Esophagus muscularis mucosa (tissue), 4 donors: Measurements from ENCODE around the gene DOCK4. TPM values are rescaled to one million over a fixed set of nuclear protein-coding genes. Genes with fewer than 3 reads are reported as not detected.

Experiments used
- DNase-seq: peaks from one replicate; pipeline ENCODE4 v3.0.0-alpha.2; 2017; ENCODE audit errors: extremely low spot score
- H3K27ac ChIP-seq, 4 donors: fragments of 200-600 bp; sonication (generic); replicated peaks in 1 of 4; 1 replicate in 3 of 4; 2 replicates in 1 of 4; pipeline ENCODE4 v1.5.1; 2016 to 2019; ENCODE audit warnings: mild to moderate bottlenecking in 1 of 4
- H3K27me3 ChIP-seq, 4 donors: fragments of 200-600 bp; sonication (generic); one replicate each; pipeline versions ENCODE4 v1.5.1 to v1.6.0; 2016 to 2019
- H3K36me3 ChIP-seq, 4 donors: fragments of 200-600 bp; sonication (generic); one replicate each; pipeline ENCODE4 v1.5.1; 2016 to 2019
- H3K4me1 ChIP-seq, 4 donors: fragments of 200-600 bp; sonication (generic); one replicate each; pipeline ENCODE4 v1.5.1; 2016 to 2019
- H3K4me3 ChIP-seq, 4 donors: fragments of 200-600 bp; sonication (generic); 1 replicate in 2 of 4; 2 replicates in 2 of 4; pipeline ENCODE4 v1.5.1; 2016 to 2019; ENCODE audit warnings: mild to moderate bottlenecking in 4 of 4, moderate library complexity in 1 of 4
- H3K9me3 ChIP-seq, 4 donors: fragments of 200-600 bp; sonication (generic); 1 replicate in 3 of 4; 2 replicates in 1 of 4; pipeline ENCODE4 v1.5.1; 2016 to 2019
- EP300 ChIP-seq: sonication (generic); formaldehyde crosslinking; IDR thresholded peaks from one replicate; pipeline ENCODE4 v1.6.1; 2017; ENCODE audit warnings: antibody characterized with exemption
- POLR2A ChIP-seq: fragments of 450-650 bp; IDR thresholded peaks from one replicate; pipeline ENCODE4 v1.6.1; 2017; ENCODE audit warnings: antibody characterized with exemption, moderate library complexity, mild to moderate bottlenecking, low read depth
- POLR2AphosphoS5 ChIP-seq, 2 donors: sonication (generic); formaldehyde crosslinking; IDR thresholded peaks; one replicate each; pipeline ENCODE4 v1.6.1; 2017; ENCODE audit warnings: antibody characterized with exemption in 2 of 2
- WGBS: methylation state at CpG from one replicate; pipeline ENCODE4 v1.1.5; 2018; 5-methylcytosine and 5-hydroxymethylcytosine counted together
- intact Hi-C: fragments of 100-400 bp; cut with DNase I; formaldehyde crosslinking; loops from one replicate; pipeline ENCODE4 v1.15.1; 2023
- total RNA-seq, 4 donors: library from RNA; depleted of rRNA; stranded (reverse); fragments of >200 nt; gene quantifications; one replicate each; pipeline versions ENCODE4 v1.1.0 to v1.2.1, GENCODE V29; 2016
- TF ChIP-seq, protein P1 (sequence below), 3 experiments: fragments of 200-600 bp in 2 of 3; fragments of 450-650 bp in 1 of 3; sonication (generic) in 2 of 3; IDR thresholded peaks; one replicate each; pipeline ENCODE4 v1.5.1; 2017 to 2019; ENCODE audit warnings: antibody characterized with exemption in 3 of 3, mild to moderate bottlenecking in 2 of 3, moderate library complexity in 1 of 3

The DOCK4 gene
- total RNA-seq, 4 donors from 2014 or later: 14.0 to 25.3 (median 18.8) TPM

DNA sequence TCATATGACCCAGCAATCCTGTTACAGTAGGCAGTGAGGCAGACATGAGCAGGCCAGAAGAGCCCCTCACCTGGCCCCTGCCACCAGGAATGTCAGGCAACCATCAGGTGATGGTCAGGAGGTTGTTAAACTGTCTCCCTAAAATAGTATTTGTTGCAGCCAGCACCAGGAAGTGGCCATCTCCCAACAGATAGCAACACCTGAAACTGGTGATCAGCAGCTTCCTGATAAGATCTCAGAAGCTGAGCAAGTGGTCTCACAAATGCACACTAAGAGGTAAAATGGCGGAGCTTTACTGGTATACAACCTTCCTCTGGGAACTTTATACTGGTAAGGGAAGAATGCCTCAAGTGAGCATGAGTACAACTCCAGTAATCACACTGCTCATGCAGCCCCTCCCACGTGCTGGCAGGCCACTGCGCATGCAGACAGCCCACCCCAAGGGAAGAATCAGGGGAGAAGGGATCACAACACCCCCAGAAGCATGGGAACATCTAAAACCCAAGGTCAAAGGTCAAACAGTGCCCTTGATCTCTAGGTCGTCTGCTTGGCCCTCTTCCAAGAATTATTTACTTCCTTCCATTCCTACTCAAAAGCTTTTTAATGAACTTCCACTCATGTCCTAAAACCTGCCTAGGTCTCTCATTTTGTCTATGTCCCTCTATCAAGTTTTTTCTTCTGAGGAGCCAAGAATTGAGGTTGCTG lies 133.5 kb downstream of the DOCK4 start:
- H3K4me3 ChIP-seq: no peak overlapping the region
- no peak for DNase-seq
- H3K4me1 ChIP-seq: peaks cover 5 to 24% (median 8%) of the 10 kb centered on the region in 4 donors
- no peak for TF ChIP-seq POLR2A
- no peak for TF ChIP-seq POLR2AphosphoS5 (IDR thresholded peaks at IDR 0.05)
- WGBS: 77% methylated on average over 4 of the region's 4 CpGs
- no peak overlapping the region for H3K27ac ChIP-seq
- H3K27me3 ChIP-seq: no peaks in the 10 kb centered on the region
- intact Hi-C loops: no loop called here
- no peaks in the 10 kb centered on the region for H3K36me3 ChIP-seq
- peaks cover 0 to 9% (median 3%) of the 10 kb centered on the region in 4 donors for H3K9me3 ChIP-seq

DNA sequence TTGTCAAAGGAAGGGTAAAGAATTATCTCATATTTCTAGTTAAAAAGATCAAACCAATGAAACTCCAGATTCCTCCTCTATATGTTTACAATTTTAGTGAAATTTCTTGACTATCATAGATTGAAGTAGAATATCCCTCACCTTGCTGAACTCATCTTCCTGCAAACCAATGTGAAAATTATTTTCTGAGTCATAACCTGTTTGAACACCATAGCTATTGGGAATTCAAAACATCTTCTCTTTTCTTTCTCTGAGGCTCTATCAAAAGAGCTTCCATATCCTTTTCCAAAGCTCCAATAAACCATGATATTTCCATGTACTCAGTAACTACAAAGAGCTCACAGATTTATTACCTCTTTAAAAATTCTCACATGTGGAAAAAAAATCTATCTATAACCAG lies 134.3 kb downstream of the DOCK4 start:
- DNase-seq: no peak
- TF ChIP-seq EP300 (no peak), POLR2AphosphoS5 (IDR thresholded peaks at IDR 0.05) (no peak), POLR2A (no peak)
- TF ChIP-seq, protein P1, sequence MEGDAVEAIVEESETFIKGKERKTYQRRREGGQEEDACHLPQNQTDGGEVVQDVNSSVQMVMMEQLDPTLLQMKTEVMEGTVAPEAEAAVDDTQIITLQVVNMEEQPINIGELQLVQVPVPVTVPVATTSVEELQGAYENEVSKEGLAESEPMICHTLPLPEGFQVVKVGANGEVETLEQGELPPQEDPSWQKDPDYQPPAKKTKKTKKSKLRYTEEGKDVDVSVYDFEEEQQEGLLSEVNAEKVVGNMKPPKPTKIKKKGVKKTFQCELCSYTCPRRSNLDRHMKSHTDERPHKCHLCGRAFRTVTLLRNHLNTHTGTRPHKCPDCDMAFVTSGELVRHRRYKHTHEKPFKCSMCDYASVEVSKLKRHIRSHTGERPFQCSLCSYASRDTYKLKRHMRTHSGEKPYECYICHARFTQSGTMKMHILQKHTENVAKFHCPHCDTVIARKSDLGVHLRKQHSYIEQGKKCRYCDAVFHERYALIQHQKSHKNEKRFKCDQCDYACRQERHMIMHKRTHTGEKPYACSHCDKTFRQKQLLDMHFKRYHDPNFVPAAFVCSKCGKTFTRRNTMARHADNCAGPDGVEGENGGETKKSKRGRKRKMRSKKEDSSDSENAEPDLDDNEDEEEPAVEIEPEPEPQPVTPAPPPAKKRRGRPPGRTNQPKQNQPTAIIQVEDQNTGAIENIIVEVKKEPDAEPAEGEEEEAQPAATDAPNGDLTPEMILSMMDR (IDR thresholded peaks at IDR 0.05): no peak
- no peaks in the 10 kb centered on the region for H3K27me3 ChIP-seq
- peaks cover 11 to 27% (median 13%) of the 10 kb centered on the region in 4 donors for H3K4me1 ChIP-seq
- no peaks in the 10 kb centered on the region for H3K36me3 ChIP-seq
- H3K4me3 ChIP-seq: no peak overlapping the region
- no peak overlapping the region for H3K27ac ChIP-seq
- intact Hi-C loops: no loop called here
- peaks cover 0 to 9% (median 3%) of the 10 kb centered on the region in 4 donors for H3K9me3 ChIP-seq

DNA sequence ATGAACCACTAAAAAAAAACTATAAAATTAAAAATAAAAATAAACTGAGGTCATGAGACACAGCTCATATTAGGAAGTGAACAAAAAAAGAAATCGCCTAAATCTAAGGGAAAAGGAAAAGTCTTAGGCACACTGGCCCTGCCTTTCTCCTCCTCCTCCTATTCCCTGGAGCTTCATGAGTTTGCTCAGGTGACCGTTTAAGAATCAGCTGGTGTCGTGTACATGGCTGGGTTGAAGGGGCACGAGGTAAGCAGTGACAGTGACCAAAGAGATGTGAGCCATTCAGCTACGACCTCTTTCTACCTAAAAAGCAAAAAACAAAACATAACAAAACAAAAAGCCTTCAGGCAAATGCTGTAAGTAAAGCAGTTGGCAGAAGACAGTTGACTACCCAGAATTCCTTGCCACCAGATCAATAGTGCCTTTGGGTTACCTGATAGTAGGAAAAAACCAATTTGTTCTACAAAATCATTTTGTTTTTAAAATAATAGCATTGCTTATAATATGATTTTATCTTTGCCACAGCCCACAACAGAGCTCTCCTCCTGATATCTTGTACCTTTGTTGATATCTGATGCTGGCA lies 135.4 kb downstream of the DOCK4 start:
- Histone ChIP-seq H3K9me3 (peaks cover 0 to 9% (median 3%) of the 10 kb centered on the region in 4 donors), H3K4me1 (peaks cover 11 to 27% (median 13%) of the 10 kb centered on the region in 4 donors), H3K36me3 (no peaks in the 10 kb centered on the region), H3K27ac (no peak overlapping the region), H3K27me3 (no peaks in the 10 kb centered on the region), H3K4me3 (no peak overlapping the region)
- intact Hi-C loops: no loop called here
- 87% methylated on average over 5 of the region's 5 CpGs for WGBS
- no peak for DNase-seq
- TF ChIP-seq EP300: no peak
- TF ChIP-seq POLR2A: no peak
- TF ChIP-seq, protein P1 (IDR thresholded peaks at IDR 0.05): no peak
- no peak for TF ChIP-seq POLR2AphosphoS5 (IDR thresholded peaks at IDR 0.05)

DNA sequence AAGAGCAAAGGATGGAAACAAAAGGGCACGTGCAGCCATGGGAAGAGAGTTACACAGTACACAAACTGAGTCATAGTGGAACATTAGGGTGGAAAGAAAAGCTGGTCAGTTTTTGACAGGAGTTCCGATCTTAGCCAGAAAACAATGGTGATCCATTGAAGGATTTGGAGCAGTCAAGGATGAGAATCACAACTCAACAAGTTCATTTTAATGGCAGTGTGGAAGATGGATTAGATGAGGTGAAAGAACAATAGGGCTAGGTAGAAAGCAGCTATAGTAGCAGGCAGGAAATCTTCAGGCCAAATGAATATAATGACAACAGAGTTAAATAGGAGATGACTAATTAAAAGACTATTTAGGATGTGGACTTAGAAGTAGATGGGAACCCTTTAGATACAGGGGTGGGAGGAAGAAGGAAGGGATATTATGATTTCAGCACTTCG lies 136.3 kb downstream of the DOCK4 start:
- no peak overlapping the region for H3K27ac ChIP-seq

DNA sequence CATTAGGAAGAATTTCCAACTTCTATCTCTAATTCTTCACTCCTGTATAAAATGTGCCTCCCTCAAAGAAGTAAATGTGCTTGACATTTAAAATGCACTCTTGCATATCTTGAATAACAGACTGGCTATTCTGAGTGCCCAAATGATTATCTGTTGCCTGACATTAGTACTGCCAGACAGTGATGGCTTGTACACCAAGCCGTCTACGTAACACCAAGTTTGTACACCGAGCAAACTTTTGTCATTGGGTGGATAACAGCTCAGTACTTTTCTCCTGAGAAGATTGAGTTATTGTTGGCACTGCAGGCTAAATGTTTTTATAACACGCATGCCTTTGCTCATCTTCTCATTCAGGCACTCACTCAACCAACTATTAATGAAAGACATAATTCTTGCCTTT lies 137.2 kb downstream of the DOCK4 start:
- H3K27me3 ChIP-seq: no peaks in the 10 kb centered on the region
- DNase-seq: no peak
- no peaks in the 10 kb centered on the region for H3K36me3 ChIP-seq
- 56% methylated on average over 4 of the region's 4 CpGs for WGBS
- intact Hi-C loops: no loop called here
- peaks cover 11 to 27% (median 13%) of the 10 kb centered on the region in 4 donors for H3K4me1 ChIP-seq
- no peak overlapping the region for H3K4me3 ChIP-seq
- no peaks in the 10 kb centered on the region for H3K9me3 ChIP-seq
- no peak for TF ChIP-seq POLR2A
- TF ChIP-seq EP300: no peak
- TF ChIP-seq POLR2AphosphoS5 (IDR thresholded peaks at IDR 0.05): no peak
- TF ChIP-seq, protein P1 (IDR thresholded peaks at IDR 0.05): no peak
- H3K27ac ChIP-seq: no peak overlapping the region

More for the DNA sequence above, 136.3 kb downstream of the DOCK4 start:
- 82% methylated on average over 3 of the region's 3 CpGs for WGBS
- H3K9me3 ChIP-seq: peaks cover 0 to 9% (median 3%) of the 10 kb centered on the region in 4 donors
- no peak overlapping the region for H3K4me3 ChIP-seq
- intact Hi-C loops: no loop called here
- H3K36me3 ChIP-seq: no peaks in the 10 kb centered on the region
- DNase-seq: no peak
- TF ChIP-seq, protein P1 (IDR thresholded peaks at IDR 0.05): no peak
- no peak for TF ChIP-seq POLR2A
- TF ChIP-seq POLR2AphosphoS5 (IDR thresholded peaks at IDR 0.05): no peak
- TF ChIP-seq EP300: no peak
- H3K4me1 ChIP-seq: peaks cover 11 to 27% (median 13%) of the 10 kb centered on the region in 4 donors
- no peaks in the 10 kb centered on the region for H3K27me3 ChIP-seq
